Calu3 (cell line): Measurements from ENCODE around the gene KCNH1. TPM values are rescaled to one million over a fixed set of nuclear protein-coding genes. Genes with fewer than 3 reads are reported as not detected.

ENCODE experiments used
- BruUV-seq: library from RNA; stranded (reverse); fragments of 400-500 nt; replicated peaks from 2 replicates; lab custom pipeline; 2021; lab: Mats Ljungman, UMichigan
- CTCF ChIA-PET: fragments of 300-600 bp; sonication (Branson Sonifier 250); formaldehyde crosslinking; loops from one replicate; lab custom pipeline; 2022; ENCODE audit warnings: antibody characterized with exemption; lab: Charles Lee
- DNase-seq: peaks from one replicate; pipeline ENCODE4 v3.0.0; 2022
- H3K27ac Mint-ChIP-seq: one replicate; pipeline ENCODE4 v1.8.0; 2022; ENCODE audit warnings: mixed read lengths; ENCODE audit not compliant: unreplicated experiment
- H3K27me3 Mint-ChIP-seq: one replicate; pipeline ENCODE4 v1.8.0; 2022; ENCODE audit warnings: mixed read lengths; ENCODE audit not compliant: unreplicated experiment
- H3K36me3 Mint-ChIP-seq: one replicate; pipeline ENCODE4 v1.8.0; 2022; ENCODE audit warnings: mild to moderate bottlenecking, moderate library complexity, mixed read lengths; ENCODE audit not compliant: insufficient read depth, unreplicated experiment
- H3K4me1 Mint-ChIP-seq: one replicate; pipeline ENCODE4 v1.8.0; 2022; ENCODE audit warnings: mild to moderate bottlenecking, low read depth, mixed read lengths; ENCODE audit not compliant: unreplicated experiment
- H3K4me3 Mint-ChIP-seq: one replicate; pipeline ENCODE4 v1.8.0; 2022; ENCODE audit warnings: mild to moderate bottlenecking, low read depth, moderate library complexity, mixed read lengths; ENCODE audit not compliant: unreplicated experiment
- H3K9me3 Mint-ChIP-seq: one replicate; pipeline ENCODE4 v1.8.0; 2022; ENCODE audit warnings: low read depth, mixed read lengths; ENCODE audit not compliant: unreplicated experiment
- intact Hi-C: fragments of 100-400 bp; cut with micrococcal nuclease; formaldehyde crosslinking; loops from one replicate; pipeline ENCODE4 v1.10.0; 2022; ENCODE audit not compliant: unreplicated experiment
- total RNA-seq: library from RNA; stranded (reverse); gene quantifications from 2 replicates; pipeline ENCODE4 v1.2.3, GENCODE V29; 2022
- TF ChIP-seq, protein P1 (sequence below): fragments of 200-600 bp; IDR thresholded peaks from one replicate; pipeline ENCODE4 v1.8.0; 2022; ENCODE audit warnings: antibody characterized with exemption; ENCODE audit not compliant: unreplicated experiment

The KCNH1 gene
- total RNA-seq, 1 experiment from 2014 or later, result not detected

- no peak for DNase-seq
- Mint-ChIP-seq H3K4me3 (no peak overlapping the region), H3K4me1 (no peaks in the 10 kb centered on the region), H3K9me3 (no peaks in the 10 kb centered on the region), H3K27me3 (peaks cover 15% of the 10 kb centered on the region), H3K27ac (no peak overlapping the region), H3K36me3 (no peaks in the 10 kb centered on the region)
- TF ChIP-seq, protein P1, sequence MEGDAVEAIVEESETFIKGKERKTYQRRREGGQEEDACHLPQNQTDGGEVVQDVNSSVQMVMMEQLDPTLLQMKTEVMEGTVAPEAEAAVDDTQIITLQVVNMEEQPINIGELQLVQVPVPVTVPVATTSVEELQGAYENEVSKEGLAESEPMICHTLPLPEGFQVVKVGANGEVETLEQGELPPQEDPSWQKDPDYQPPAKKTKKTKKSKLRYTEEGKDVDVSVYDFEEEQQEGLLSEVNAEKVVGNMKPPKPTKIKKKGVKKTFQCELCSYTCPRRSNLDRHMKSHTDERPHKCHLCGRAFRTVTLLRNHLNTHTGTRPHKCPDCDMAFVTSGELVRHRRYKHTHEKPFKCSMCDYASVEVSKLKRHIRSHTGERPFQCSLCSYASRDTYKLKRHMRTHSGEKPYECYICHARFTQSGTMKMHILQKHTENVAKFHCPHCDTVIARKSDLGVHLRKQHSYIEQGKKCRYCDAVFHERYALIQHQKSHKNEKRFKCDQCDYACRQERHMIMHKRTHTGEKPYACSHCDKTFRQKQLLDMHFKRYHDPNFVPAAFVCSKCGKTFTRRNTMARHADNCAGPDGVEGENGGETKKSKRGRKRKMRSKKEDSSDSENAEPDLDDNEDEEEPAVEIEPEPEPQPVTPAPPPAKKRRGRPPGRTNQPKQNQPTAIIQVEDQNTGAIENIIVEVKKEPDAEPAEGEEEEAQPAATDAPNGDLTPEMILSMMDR, result no peak
- intact Hi-C loops, result no loop called here
- CTCF ChIA-PET, result no interaction called here
- no TSS peak for BruUV-seq
Observed at GRCh38 chr1:210920716-210921694, 212.9 kb downstream of the KCNH1 start.

GRCh38 chr1:210920258-210920657 is 213.7 kb downstream of the KCNH1 start:
- Mint-ChIP-seq H3K27ac (no peak overlapping the region), H3K9me3 (no peaks in the 10 kb centered on the region), H3K4me3 (no peak overlapping the region), H3K27me3 (peaks cover 15% of the 10 kb centered on the region), H3K36me3 (no peaks in the 10 kb centered on the region), H3K4me1 (no peaks in the 10 kb centered on the region)
- DNase-seq, result no peak
- CTCF ChIA-PET, result no interaction called here
- BruUV-seq, result no TSS peak
- TF ChIP-seq, protein P1, result no peak
- intact Hi-C loops, result no loop called here

DNA sequence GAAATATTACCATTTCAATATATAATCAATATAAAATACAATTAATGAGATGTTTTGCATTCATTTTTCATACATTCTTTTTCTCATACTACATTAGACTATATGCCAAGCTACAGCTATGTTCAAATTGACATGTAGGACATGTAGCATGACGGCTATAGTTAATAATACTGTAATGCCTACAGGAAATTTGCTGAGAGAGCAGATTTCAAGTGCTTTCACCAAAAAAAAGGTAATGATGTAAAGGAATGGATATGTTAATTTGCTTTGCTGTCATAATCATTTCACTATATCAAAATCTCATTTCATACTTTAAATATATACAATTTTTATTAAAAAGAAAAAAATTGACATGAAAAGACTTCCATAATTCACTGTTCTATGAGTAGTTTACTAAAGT is 215.1 kb downstream of the KCNH1 start:
- CTCF ChIA-PET, result no interaction called here
- Mint-ChIP-seq H3K4me3 (no peak overlapping the region), H3K27me3 (peaks cover 15% of the 10 kb centered on the region), H3K9me3 (no peaks in the 10 kb centered on the region), H3K27ac (no peak overlapping the region), H3K4me1 (no peaks in the 10 kb centered on the region), H3K36me3 (no peaks in the 10 kb centered on the region)
- intact Hi-C loops, result no loop called here
- TF ChIP-seq, protein P1, result no peak
- no peak for DNase-seq
- no TSS peak for BruUV-seq

DNA sequence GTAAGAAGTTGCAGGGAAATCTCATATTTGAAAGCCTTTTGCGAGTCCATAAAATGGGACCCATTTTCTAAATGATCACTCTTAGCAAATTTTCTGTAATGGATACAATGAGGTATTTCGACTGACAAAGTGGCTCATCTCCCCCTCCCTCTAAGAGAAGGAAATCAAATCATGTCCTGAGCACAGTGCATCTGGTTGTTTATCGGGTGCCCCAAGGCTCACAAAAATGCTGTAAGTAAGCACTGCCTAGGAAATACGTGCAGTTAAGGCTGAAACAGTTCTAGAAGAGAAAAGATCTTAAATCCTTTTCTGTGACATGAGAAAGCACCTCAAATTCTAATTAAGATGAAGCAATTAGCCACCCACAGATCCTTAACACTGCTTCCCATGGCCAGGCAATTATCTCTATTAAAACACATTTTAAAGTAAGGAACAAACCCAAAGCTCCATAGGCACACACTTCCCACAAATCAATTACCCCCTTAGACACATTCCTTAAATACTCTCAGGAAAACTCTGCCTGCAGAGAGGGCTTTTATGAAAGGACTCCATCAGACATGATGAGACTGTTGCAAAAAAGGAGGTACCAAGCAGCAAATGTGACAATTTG is 216.3 kb downstream of the KCNH1 start:
- intact Hi-C loops, result no loop called here
- DNase-seq, result no peak
- CTCF ChIA-PET, result no interaction called here
- H3K27me3 Mint-ChIP-seq, result peaks cover 15% of the 10 kb centered on the region
- no peak overlapping the region for H3K4me3 Mint-ChIP-seq
- BruUV-seq, result no TSS peak
- no peaks in the 10 kb centered on the region for H3K9me3 Mint-ChIP-seq
- H3K4me1 Mint-ChIP-seq, result no peaks in the 10 kb centered on the region
- no peak overlapping the region for H3K27ac Mint-ChIP-seq
- TF ChIP-seq, protein P1, result no peak
- no peaks in the 10 kb centered on the region for H3K36me3 Mint-ChIP-seq
